Chondrocyte (in vitro differentiated cells): ENCODE measurements around the gene PDE9A. TPM values are rescaled to one million over a fixed set of nuclear protein-coding genes. Genes with fewer than 3 reads are reported as not detected.
A peak's percentile ranks its signal among the peaks of the same experiment; 100 is the strongest.

Experiments used
- DNase-seq: peaks from one replicate; pipeline ENCODE4 v3.0.0; 2021; ENCODE audit warnings: mixed read lengths, low spot score
- H3K27ac Mint-ChIP-seq: one replicate; pipeline ENCODE4 v1.8.0; 2021; ENCODE audit warnings: mild to moderate bottlenecking, moderate library complexity, mixed read lengths; ENCODE audit not compliant: unreplicated experiment
- H3K27me3 Mint-ChIP-seq: 2 replicates; pipeline ENCODE4 v1.8.0; 2021; ENCODE audit warnings: low read depth, mixed read lengths
- H3K36me3 Mint-ChIP-seq: 2 replicates; pipeline ENCODE4 v1.8.0; 2021; ENCODE audit warnings: low read depth, mixed read lengths
- H3K4me1 Mint-ChIP-seq: 2 replicates; pipeline ENCODE4 v1.8.0; 2021; ENCODE audit warnings: low read depth, mild to moderate bottlenecking, mixed read lengths
- H3K4me3 Mint-ChIP-seq: one replicate; pipeline ENCODE4 v1.8.0; 2021; ENCODE audit warnings: mild to moderate bottlenecking, moderate library complexity, mixed read lengths; ENCODE audit not compliant: unreplicated experiment
- H3K9me3 Mint-ChIP-seq: 2 replicates; pipeline ENCODE4 v1.8.0; 2021; ENCODE audit warnings: low read depth, mixed read lengths
- total RNA-seq: library from RNA; stranded (reverse); gene quantifications from 3 replicates; pipeline ENCODE4 v1.2.1, GENCODE V29; 2021
- TF ChIP-seq, protein P1 (sequence below): fragments of 200-600 bp; sonication (generic); IDR thresholded peaks from 2 replicates; pipeline ENCODE4 v1.5.0; 2021; ENCODE audit warnings: antibody characterized with exemption, mild to moderate bottlenecking, moderate library complexity

PDE9A gene
- total RNA-seq, 1 donor from 2014 or later = 0.60 TPM

GRCh38 chr21:42688841-42689371 lies 35.5 kb downstream of the PDE9A start:
- Mint-ChIP-seq H3K9me3 (no peaks in the 10 kb centered on the region), H3K36me3 (peaks cover 3% of the 10 kb centered on the region), H3K27me3 (peaks cover 20% of the 10 kb centered on the region), H3K4me1 (no peaks in the 10 kb centered on the region), H3K27ac (no peak overlapping the region), H3K4me3 (no peak overlapping the region)
- DNase-seq = peak; percentile 90
- TF ChIP-seq, protein P1, sequence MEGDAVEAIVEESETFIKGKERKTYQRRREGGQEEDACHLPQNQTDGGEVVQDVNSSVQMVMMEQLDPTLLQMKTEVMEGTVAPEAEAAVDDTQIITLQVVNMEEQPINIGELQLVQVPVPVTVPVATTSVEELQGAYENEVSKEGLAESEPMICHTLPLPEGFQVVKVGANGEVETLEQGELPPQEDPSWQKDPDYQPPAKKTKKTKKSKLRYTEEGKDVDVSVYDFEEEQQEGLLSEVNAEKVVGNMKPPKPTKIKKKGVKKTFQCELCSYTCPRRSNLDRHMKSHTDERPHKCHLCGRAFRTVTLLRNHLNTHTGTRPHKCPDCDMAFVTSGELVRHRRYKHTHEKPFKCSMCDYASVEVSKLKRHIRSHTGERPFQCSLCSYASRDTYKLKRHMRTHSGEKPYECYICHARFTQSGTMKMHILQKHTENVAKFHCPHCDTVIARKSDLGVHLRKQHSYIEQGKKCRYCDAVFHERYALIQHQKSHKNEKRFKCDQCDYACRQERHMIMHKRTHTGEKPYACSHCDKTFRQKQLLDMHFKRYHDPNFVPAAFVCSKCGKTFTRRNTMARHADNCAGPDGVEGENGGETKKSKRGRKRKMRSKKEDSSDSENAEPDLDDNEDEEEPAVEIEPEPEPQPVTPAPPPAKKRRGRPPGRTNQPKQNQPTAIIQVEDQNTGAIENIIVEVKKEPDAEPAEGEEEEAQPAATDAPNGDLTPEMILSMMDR = no peak

GRCh38 chr21:42690586-42690985 lies 37.2 kb downstream of the PDE9A start:
- Mint-ChIP-seq H3K4me3 (no peak overlapping the region), H3K9me3 (no peaks in the 10 kb centered on the region), H3K36me3 (peaks cover 3% of the 10 kb centered on the region), H3K27me3 (peaks cover 27% of the 10 kb centered on the region), H3K4me1 (no peaks in the 10 kb centered on the region), H3K27ac (no peak overlapping the region)
- TF ChIP-seq, protein P1 = no peak
- DNase-seq = peak; percentile 53

DNA sequence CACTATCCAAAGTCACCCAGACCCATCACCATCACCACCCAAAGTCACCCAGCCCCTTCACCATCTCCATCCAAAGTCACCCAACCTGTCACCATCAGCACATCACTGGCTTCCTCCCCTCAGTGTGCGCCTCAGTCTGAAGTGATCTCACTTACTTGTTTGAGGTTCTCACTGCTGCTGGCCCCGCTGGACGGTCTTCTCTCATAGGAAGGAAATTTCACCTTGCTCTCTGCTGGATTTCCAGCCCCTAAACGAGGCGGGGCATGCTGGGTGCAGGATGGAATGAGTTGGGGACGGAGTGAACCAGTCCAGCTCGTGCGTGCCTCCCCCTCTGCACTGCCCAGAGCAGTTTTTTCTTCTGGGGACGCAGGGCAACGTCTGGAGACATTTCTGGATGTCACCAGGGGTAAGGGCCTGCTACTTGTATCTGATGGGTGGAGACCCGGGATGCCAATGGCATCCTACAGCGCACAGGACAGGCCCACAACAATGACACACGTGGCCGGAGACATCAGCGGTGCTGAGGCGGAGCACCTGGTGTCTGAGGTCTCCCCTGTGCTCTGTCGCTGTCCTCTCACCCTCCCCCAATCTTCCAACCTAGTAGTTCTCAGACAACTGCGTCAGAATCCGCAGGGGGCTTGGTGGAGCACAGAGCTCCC lies 38.6 kb downstream of the PDE9A start:
- TF ChIP-seq, protein P1 = no peak
- H3K36me3 Mint-ChIP-seq = peaks cover 3% of the 10 kb centered on the region
- peak; percentile 67 for DNase-seq

GRCh38 chr21:42692688-42693087 lies 39.3 kb downstream of the PDE9A start:
- DNase-seq = peak; percentile 79
- TF ChIP-seq, protein P1 = no peak
- H3K27me3 Mint-ChIP-seq = peaks cover 24% of the 10 kb centered on the region
- no peak overlapping the region for H3K27ac Mint-ChIP-seq
- H3K9me3 Mint-ChIP-seq = no peaks in the 10 kb centered on the region
- H3K4me3 Mint-ChIP-seq = no peak overlapping the region
- H3K36me3 Mint-ChIP-seq = peaks cover 3% of the 10 kb centered on the region
- no peaks in the 10 kb centered on the region for H3K4me1 Mint-ChIP-seq

More for the DNA sequence above, 38.6 kb downstream of the PDE9A start:
- Mint-ChIP-seq H3K27me3 (peaks cover 27% of the 10 kb centered on the region), H3K4me3 (no peak overlapping the region), H3K9me3 (no peaks in the 10 kb centered on the region), H3K4me1 (no peaks in the 10 kb centered on the region), H3K27ac (no peak overlapping the region)

- TF ChIP-seq, protein P1 = no peak
- no peak overlapping the region for H3K4me3 Mint-ChIP-seq
- no peak overlapping the region for H3K27ac Mint-ChIP-seq
- peaks cover 33% of the 10 kb centered on the region for H3K27me3 Mint-ChIP-seq
- no peaks in the 10 kb centered on the region for H3K9me3 Mint-ChIP-seq
- no peaks in the 10 kb centered on the region for H3K4me1 Mint-ChIP-seq
- peak; percentile 53 for DNase-seq
- no peaks in the 10 kb centered on the region for H3K36me3 Mint-ChIP-seq
Measured at GRCh38 chr21:42694751-42695696, 41.6 kb downstream of the PDE9A start.
